Measurements from ENCODE around the gene COL15A1. TPM values are rescaled to one million over a fixed set of nuclear protein-coding genes. Genes with fewer than 3 reads are reported as not detected.

COL15A1 gene
- polyA plus RNA-seq, 1 experiment: 112 TPM

- POLR2A ChIA-PET: no interaction called here
Observed at GRCh38 chr9:99101271-99101670, 157.6 kb downstream of the COL15A1 start.

GRCh38 chr9:99101812-99102211 is 158.1 kb downstream of the COL15A1 start:
- POLR2A ChIA-PET: no interaction called here

More at GRCh38 chr9:99101271-99101670, 157.6 kb downstream of the COL15A1 start:
- CTCF ChIA-PET: interaction anchor here (0.8 kb wide), 1 partner anchor 102 kb away, joined by 3 read pairs; no protein-coding TSS in a partner anchor
- no peaks in the 10 kb centered on the region for H3K36me3 ChIP-seq (ENCODE audit: control insufficient read depth, insufficient read depth, low read length)
- DNase-seq (ENCODE audit: low read depth): no peak
- no peak overlapping the region for H3K4me3 ChIP-seq (ENCODE audit: low read depth, low read length)
- TF ChIP-seq CTCF (IDR thresholded peaks at IDR 0.05; ENCODE audit: insufficient read depth, low read depth, low read length): no peak
- H3K27me3 ChIP-seq (ENCODE audit: control insufficient read depth, insufficient read depth, low read length): no peaks in the 10 kb centered on the region

GRCh38 chr9:99103054-99103895 is 159.6 kb downstream of the COL15A1 start:
- POLR2A ChIA-PET: interaction anchor here (0.6 kb wide), 4 partner anchors 26 to 159 kb away, joined by 3 read pairs; no protein-coding TSS in a partner anchor
- no peaks in the 10 kb centered on the region for H3K36me3 ChIP-seq (ENCODE audit: control insufficient read depth, insufficient read depth, low read length)
- no peak for TF ChIP-seq CTCF (IDR thresholded peaks at IDR 0.05; ENCODE audit: insufficient read depth, low read depth, low read length)
- DNase-seq (ENCODE audit: low read depth): no peak
- H3K27me3 ChIP-seq (ENCODE audit: control insufficient read depth, insufficient read depth, low read length): no peaks in the 10 kb centered on the region
- CTCF ChIA-PET: interaction anchor here (0.7 to 2.2 kb wide), 10 partner anchors 12 to 251 kb away, joined by 3 to 9 read pairs (median 4); no protein-coding TSS in a partner anchor
- H3K4me3 ChIP-seq (ENCODE audit: low read depth, low read length): no peak overlapping the region

More at GRCh38 chr9:99101812-99102211, 158.1 kb downstream of the COL15A1 start:
- H3K4me3 ChIP-seq (ENCODE audit: low read depth, low read length): no peak overlapping the region
- no peaks in the 10 kb centered on the region for H3K36me3 ChIP-seq (ENCODE audit: control insufficient read depth, insufficient read depth, low read length)
- no peaks in the 10 kb centered on the region for H3K27me3 ChIP-seq (ENCODE audit: control insufficient read depth, insufficient read depth, low read length)
- CTCF ChIA-PET: interaction anchor here (0.6 kb wide), 1 partner anchor 323 kb away, joined by 3 read pairs; no protein-coding TSS in a partner anchor
- DNase-seq (ENCODE audit: low read depth): no peak
- TF ChIP-seq CTCF (IDR thresholded peaks at IDR 0.05; ENCODE audit: insufficient read depth, low read depth, low read length): no peak

- no peak for DNase-seq (ENCODE audit: low read depth)
- POLR2A ChIA-PET: interaction anchor here (0.6 kb wide), 6 partner anchors 25 to 160 kb away, joined by 3 to 13 read pairs (median 3); no protein-coding TSS in a partner anchor
- Histone ChIP-seq H3K27me3 (ENCODE audit: control insufficient read depth, insufficient read depth, low read length) (no peaks in the 10 kb centered on the region), H3K36me3 (ENCODE audit: control insufficient read depth, insufficient read depth, low read length) (no peaks in the 10 kb centered on the region), H3K4me3 (ENCODE audit: low read depth, low read length) (peak overlapping the region; percentile 42)
- CTCF ChIA-PET: interaction anchor here (0.7 to 2.2 kb wide), 14 partner anchors 10 to 252 kb away, joined by 3 to 9 read pairs (median 4); no protein-coding TSS in a partner anchor
- TF ChIP-seq CTCF (IDR thresholded peaks at IDR 0.05; ENCODE audit: insufficient read depth, low read depth, low read length): no peak
Observed at GRCh38 chr9:99103901-99104458, 160.3 kb downstream of the COL15A1 start.
